Stimulated activated CD4-positive, alpha-beta T cell treated with anti-CD3 and anti-CD28 coated beads, Interleukin-15, amount 100 ng/mL, for 48 hours (primary cell): ENCODE data around the gene LBHD1.
"Not testable (repeated sequence)": the region's sequence is repeated elsewhere in the genome, so short reads cannot be mapped to it uniquely, and the experiment has no call there.

Experiments used
- DNase-seq, 2 donors: peaks; one replicate each; pipeline ENCODE4 v3.0.0-alpha.2; 2020; ENCODE audit warnings: low read depth in 2 of 2

The LBHD1 gene

GRCh38 chr11:62616957-62617356 lies 55.1 kb downstream of the LBHD1 start:
- not testable (repeated sequence) for DNase-seq

DNA sequence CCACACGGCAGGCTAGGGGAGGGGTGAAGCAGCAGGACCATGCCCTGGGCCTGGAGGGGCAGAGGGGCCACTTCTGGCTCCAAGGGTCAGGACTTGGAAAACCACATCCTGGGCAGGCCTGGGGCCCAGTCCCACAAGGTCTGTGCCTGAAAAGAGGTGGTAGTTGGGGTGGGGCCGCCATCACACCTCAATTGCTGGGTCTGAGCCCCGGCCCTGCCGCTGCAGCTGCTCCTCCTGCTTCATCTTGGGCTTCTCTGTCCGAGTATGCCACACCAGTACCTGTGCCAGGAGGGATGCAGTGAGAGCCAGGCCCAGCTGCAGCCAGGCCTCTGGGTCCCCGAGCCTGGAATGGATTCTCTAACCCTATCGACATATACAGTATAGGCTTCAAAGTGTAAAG lies 56.5 kb downstream of the LBHD1 start:
- no peak for DNase-seq

DNA sequence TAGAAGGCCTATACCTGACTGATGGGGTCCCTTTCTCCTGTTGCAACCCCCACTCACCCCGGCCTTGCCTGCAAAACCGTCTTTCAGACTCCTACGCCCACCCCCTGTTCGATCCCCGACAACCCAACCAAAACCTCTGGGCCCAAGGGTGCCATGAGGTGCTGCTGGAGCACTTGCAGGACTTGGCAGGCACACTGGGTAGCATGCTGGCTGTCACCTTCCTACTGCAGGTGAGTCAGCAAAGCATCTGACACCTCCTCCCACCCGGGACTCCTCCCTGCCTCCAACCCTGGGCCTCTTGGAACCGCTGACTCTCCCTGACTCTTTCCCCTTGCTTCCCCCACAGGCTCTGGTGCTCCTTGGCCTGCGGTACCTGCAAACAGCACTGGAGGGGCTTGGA lies 57.8 kb downstream of the LBHD1 start:
- DNase-seq, result no peak

GRCh38 chr11:62613291-62613778 lies 58.7 kb downstream of the LBHD1 start:
- no peak for DNase-seq
